Fibroblast of the aortic adventitia (primary cell): Measurements from ENCODE around the gene PVALB. TPM values are rescaled to one million over a fixed set of nuclear protein-coding genes. Genes with fewer than 3 reads are reported as not detected.

Experiments used
- DNase-seq: peaks from one replicate; pipeline ENCODE4 v3.0.0-alpha.2; 2010; ENCODE audit warnings: low read depth
- H3K4me3 ChIP-seq: 2 replicates; pipeline ENCODE4 v1.5.1; 2011; ENCODE audit warnings: low read depth, mild to moderate bottlenecking, control low read depth, low read length, moderate library complexity
- total RNA-seq: library from RNA; depleted of rRNA; stranded (reverse); fragments of >200 nt; gene quantifications from 2 replicates; pipeline ENCODE4 v1.2.3, GENCODE V29; 2012; ENCODE audit warnings: low replicate concordance
- TF ChIP-seq, protein P1 (sequence below): IDR thresholded peaks from 2 replicates; pipeline ENCODE4 v1.5.1; 2011; ENCODE audit warnings: mild to moderate bottlenecking, low read length, control low read depth, inconsistent platforms; ENCODE audit not compliant: insufficient read depth

The PVALB gene
- total RNA-seq, 1 donor: not detected

DNA sequence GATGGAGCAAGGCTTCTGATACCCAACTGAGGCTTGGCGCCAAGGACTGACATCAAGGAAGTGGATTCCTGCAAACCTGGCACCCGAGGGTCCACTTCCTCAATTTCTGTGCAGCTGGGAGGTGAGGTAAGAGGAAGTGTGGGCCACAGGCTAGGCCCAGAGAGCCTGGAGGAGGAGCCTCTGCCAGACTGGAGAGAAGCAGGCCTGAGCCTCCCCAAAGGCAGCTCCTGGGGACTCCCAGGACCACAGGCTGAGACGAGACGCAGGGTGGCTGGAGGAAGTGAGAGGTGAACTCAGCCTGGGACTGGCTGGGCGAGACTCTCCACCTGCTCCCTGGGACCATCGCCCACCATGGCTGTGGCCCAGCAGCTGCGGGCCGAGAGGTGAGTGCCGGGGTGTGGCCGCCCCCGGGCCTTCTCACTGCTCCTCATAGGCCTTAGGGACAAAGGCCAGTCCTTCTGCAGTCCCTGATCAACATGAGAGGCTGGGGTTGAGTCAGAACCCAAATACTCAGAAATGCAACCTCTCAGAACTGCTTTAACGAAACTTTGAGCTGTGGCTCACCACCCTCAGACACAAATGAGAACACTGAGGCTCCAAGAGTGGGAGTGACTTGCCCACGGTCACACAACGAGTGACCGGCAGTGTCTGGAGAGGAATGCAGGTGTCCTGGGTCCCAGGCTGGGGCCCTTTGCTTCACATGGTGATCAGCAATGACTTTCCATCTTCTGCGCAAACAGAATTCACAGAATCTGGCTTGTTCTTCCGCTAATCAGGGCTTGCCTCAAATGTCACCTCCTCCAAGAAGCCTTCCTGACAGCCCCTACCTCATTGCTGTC lies 44.2 kb upstream of the PVALB start, which contains the start of gene NCF4:
Gene NCF4, plus strand, starts transcription at position 186 of the 839 bp plus-strand sequence. Its CDS starts 166 bp downstream, at position 352.
- no peak for DNase-seq
- TF ChIP-seq, protein P1, sequence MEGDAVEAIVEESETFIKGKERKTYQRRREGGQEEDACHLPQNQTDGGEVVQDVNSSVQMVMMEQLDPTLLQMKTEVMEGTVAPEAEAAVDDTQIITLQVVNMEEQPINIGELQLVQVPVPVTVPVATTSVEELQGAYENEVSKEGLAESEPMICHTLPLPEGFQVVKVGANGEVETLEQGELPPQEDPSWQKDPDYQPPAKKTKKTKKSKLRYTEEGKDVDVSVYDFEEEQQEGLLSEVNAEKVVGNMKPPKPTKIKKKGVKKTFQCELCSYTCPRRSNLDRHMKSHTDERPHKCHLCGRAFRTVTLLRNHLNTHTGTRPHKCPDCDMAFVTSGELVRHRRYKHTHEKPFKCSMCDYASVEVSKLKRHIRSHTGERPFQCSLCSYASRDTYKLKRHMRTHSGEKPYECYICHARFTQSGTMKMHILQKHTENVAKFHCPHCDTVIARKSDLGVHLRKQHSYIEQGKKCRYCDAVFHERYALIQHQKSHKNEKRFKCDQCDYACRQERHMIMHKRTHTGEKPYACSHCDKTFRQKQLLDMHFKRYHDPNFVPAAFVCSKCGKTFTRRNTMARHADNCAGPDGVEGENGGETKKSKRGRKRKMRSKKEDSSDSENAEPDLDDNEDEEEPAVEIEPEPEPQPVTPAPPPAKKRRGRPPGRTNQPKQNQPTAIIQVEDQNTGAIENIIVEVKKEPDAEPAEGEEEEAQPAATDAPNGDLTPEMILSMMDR: no peak
- H3K4me3 ChIP-seq: no peak within 1 kb of the TSS

GRCh38 chr22:36860438-36860820 lies 43.6 kb upstream of the PVALB start:
- TF ChIP-seq, protein P1: no peak
- H3K4me3 ChIP-seq: no peak overlapping the region
- DNase-seq: no peak

DNA sequence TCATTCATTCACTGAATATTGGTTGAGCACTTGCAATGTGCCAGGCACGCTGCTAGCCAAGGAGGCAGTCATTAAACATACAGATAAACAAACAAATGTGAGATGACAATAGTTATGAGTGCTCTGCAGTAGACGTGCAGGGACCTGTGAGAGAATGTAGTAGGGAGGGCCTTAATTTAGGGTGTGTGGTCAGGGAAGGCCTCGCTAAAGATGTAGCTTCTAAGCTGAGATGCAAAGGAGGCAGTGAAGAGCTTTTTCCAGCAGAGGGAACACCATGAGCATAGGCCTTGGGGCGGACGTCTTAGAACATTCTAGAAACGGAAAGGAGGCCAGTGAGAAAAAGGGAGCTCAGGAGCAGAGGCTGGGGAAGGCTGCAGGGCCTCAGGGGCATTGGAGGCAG lies 43.2 kb upstream of the PVALB start:
- no peak for DNase-seq
- TF ChIP-seq, protein P1: no peak

GRCh38 chr22:36858966-36859365 lies 42.1 kb upstream of the PVALB start:
- TF ChIP-seq, protein P1: no peak

More for the DNA sequence above, 43.2 kb upstream of the PVALB start:
- no peak overlapping the region for H3K4me3 ChIP-seq

GRCh38 chr22:36858156-36858555 lies 41.3 kb upstream of the PVALB start:
- TF ChIP-seq, protein P1: no peak
- H3K4me3 ChIP-seq: no peak overlapping the region
- no peak for DNase-seq

More at GRCh38 chr22:36858966-36859365, 42.1 kb upstream of the PVALB start:
- H3K4me3 ChIP-seq: no peak overlapping the region
- no peak for DNase-seq

- H3K4me3 ChIP-seq: no peak overlapping the region
- DNase-seq: no peak
- TF ChIP-seq, protein P1: no peak
Observed at GRCh38 chr22:36856792-36857135, 39.9 kb upstream of the PVALB start.
